Endometrium (tissue), 2 donors: ENCODE measurements around the gene RAD51B.
"Not testable (repeated sequence)": the region's sequence is repeated elsewhere in the genome, so short reads cannot be mapped to it uniquely, and the experiment has no call there.

ENCODE experiments used
- FAIRE-seq: peaks from 2 replicates; lab custom pipeline; 2012; peaks lifted over from hg19 to GRCh38; lab: Jason Lieb, UNC
- donor health status: control.
- donor health status: control.

Gene RAD51B

DNA sequence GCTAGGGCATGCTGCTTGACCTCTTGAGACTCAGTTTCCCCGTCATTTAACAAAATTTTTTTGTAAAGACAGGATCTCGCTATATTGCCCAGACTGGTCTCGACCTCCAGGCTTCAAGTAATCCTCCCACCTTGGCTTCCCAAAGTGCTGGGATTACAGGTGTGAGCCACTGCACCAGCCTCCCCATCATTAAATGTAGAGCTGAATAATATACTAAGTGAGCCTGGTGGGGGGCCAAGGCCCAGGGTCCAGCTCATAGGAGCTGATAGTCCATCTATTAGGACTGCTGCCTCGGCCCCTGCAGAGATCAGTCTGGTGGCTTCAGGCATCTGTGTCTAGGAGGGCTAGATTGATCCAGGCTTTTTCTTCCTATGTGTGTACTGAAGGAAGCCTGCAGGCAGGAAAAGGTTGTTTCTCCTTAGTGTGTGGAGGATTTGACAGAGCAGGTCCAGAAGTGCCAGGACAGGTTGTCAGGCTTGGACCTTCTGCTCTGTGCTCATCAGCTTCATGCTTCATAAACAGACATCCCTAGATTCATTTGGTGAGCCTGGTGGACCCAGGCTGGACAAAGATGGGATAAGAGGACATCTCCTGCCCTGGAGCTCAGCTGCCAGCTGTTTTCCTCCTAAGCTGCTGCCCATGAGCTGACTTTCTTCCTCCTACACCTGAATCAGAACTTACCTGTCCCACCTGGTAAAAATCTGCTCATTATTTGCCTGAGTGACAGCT, 837.9 kb downstream of the RAD51B start:
- no peak for FAIRE-seq

DNA sequence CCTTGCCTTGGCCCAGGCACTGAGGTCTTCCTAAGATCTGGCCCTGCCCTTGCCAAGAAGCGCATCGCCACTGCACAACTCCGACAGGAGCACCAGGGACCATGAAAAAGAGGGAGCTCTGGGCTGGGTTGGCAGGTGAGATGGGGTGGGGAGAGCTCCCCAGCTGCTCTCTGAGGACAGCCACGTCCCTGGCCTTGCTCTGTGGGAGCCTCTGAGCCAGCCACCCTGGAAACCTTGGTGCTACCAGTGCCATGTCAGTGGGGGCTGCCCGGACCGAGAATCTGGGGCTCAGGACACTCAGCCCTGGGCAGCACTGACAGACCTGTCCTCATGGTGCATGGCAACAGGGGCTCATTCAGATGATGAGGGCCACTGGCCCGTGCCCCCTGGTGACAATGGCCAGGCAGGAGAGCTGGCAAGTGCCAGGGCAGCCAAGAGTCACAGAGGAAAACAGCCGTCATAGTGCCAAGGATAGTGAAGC, 838.5 kb downstream of the RAD51B start:
- no peak for FAIRE-seq

DNA sequence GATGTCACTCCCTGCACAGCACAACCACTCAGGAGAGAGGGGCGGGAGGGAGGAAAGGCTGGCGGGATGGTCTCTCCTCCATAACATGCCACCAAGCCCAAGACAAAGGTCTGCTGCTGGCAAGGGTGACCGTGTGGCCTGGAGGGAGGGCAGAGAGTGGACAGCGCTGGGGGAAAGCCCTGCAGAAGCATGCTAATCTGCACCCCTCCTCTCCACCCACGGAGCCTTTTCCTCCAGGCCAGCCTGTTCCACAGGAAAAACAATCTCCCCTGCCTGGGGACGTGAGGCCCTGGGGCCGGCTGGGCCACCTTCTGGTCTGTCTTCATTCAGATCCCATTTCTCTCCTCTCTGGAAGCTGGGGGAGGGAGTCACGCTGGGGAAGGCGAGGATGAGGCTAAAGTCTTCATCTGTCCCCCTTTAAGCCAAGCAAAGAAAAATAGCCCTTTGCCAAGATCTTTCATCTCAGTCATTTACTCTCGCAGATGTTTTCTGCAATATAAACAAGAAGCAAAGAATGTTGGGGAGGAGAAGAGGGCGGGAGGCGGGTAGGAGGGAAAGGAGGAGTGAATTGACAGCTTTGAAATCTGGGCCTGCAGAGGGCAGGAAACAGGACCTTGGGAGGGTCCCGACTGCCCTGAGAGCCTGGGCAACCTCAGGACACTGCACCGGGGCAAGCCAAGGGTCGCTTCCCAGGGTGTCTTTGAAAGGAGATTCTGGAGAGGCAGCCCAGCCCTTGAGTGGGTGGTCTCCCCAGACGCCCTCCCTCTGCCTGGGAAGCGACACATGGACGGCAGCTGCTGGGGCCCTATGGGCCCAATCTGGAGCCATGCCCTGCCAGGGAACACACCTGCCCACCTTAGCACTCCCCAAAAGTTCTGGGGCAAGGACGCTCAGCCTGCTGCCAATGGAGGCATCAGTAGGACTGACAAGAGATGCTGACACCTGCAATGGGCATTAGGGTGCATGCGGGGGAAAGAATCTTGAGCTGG, 839.7 kb downstream of the RAD51B start:
- FAIRE-seq = peak; percentile 91

DNA sequence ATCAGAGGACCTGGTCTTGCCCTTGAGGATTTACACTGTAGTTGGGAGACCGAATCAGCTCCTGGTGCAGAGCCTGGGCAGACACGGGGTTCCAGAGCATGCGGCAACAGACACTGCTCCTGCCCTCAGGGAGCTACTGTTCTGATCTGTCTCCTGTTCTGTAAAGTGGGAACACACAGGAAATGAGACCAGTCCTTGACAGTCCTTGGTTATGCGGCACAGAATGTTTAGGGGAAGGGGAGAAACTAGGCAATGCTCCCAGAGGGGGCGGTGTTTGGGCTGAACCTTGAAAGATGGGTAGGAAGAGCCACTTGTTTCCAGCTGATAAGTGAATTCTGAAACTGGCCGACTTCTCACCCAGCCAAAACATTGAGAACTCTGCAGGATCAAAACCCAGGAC, 840.9 kb downstream of the RAD51B start:
- no peak for FAIRE-seq

DNA sequence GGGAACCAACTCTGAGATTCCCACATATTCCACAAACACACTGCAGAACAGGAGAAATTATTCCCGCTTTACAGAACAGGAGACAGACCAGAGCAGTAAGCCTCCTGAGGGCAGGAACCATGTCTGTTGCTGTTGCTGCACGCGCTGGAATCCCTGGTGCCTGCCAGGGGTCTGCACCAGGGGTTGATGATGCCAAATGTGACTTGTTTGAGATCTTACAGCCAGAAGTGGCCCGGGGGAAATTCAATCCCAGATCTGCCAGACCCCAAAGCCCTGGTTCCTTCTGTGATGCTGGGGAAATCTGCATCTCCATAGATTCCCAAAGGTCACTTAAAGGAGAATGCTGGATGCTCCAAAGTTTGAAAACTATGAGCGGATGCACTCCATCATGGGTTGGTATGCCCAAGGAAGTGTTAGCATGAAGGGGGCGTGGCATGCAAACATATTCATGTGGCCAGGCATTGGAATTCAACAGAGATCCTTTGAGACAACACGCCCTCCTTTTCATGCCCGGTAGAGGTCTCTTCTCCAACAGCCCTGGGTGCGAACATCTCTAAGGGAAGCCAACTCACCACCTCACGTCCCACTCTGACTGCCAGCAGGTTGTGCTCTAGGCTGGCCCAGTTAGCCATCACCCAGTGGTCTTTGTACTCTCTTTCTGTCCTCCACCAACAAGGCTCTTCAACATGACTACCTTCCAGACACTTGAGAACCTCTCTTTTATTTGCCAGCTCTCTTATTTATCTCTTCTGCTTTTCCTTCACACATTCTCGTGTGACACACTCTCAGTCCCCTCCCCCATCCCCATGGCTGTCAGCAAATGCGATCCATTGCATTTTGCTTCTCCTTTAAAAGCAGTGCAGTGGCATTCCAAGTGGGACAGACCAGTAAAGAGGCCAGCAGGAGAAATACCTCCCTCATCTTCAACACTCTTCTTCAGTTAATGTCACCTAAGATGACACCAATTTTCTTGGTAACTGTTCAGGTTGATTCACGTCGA, 841.9 kb downstream of the RAD51B start:
- no peak for FAIRE-seq

DNA sequence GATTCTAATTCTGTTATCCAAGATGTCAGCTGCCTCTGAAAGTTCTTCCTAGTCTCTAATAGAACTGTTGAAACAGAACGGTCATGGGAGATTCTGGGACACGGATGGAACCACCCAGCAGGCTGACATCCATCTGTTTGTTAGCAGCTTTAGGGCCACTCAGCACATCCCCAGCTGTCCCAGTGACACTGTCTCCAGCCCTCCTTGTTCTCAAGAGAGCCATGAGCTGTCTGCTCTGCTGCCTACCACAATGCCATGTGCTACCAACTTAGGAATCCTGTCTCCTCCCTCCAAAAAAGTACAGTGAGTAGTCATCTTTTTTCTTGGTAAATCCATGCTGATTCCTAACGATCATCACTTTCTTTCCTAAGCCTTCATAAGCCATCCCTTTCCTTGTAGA, 842.8 kb downstream of the RAD51B start:
- FAIRE-seq = no peak

DNA sequence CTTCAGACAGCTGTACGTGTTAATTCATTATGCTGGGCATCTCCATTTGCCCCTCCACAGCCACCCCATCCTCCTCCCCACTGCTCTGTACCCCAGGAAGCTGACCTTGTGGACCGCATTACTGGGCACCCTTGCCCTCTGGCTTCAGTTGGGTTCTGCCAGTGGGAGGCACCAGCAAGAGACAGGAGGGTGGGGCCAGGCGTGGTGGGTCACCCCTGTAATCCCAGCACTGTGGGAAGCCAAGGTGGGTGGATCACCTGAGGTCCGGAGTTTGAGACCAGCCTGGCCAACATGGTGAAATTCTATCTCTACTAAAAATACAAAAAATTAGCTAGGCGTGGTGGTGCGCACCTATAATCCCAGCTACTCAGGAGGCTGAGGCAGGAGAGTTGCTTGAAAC, 843.2 kb downstream of the RAD51B start:
- FAIRE-seq = not testable (repeated sequence)

DNA sequence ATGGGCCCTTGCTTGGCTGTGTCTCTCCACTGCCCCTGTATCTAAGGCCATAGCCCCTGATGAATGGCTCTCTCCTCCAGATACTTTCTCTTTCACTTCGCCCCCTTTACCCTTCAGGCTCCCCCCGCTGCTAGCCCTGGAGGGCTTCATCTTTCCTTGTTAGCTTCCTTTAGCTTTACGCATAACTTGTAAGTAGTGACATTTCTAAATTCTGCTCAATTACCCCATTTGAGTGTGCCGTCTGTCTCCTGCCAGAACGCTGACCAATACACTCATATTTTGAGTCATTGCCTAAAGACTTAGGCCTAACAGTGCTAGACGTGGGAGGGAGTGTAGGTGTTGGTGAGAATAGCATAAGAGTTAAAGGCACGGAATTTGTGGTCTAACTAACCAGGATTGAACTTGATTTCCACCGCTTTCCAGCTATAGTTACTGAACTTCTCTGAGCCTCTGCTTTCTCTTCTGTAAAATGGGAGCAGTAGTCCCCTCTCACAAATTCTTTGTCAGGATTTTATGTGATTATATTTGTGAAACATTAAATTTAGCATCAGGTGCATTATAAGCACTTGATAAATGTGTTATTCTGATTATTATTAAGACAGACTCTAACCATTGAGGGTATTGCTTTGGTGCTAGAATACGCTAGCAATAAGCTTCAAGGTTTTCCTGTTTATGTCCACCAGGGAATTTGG, 844.0 kb downstream of the RAD51B start:
- no peak for FAIRE-seq

DNA sequence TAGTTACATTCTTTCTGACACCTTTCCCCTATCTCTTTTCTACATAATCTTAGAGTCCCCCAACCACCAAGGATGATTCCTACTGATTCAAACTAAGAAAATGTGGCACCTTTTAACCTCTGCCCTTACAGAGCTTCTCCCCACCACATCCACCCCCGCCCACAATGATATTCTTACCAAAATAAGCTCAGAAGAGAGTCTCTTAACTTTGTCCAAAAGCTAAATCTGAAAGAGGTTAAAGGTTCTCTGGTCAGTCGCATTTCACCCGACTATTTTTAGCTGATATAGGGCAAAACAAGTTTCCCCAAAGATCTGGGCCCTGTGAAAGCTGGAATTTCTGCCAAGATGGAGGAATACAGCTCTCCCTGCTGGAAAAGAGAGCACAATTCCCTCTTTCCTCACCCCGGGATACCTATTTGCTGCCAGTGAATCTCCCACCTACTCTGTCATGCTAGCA, 844.7 kb downstream of the RAD51B start:
- peak; percentile 31 for FAIRE-seq

DNA sequence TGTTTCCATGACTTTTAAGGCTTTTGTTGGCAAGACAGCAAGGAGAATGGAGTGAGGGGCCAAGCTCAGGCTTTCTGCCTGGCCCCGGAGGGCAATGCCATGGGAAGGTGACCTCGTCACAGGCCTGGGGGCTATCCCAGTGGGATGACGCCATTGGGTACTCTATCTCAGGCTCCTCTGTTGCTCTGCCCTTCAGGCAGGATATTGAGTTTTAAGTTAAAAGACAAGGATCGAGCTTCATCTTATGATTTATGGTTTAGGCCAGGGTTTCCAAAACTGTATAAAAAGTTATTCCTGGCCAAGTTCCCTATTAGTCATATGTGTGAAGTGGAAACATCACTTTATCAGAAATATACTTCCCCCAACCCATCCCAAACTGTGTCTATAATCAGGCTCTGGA, 845.6 kb downstream of the RAD51B start:
- no peak for FAIRE-seq

DNA sequence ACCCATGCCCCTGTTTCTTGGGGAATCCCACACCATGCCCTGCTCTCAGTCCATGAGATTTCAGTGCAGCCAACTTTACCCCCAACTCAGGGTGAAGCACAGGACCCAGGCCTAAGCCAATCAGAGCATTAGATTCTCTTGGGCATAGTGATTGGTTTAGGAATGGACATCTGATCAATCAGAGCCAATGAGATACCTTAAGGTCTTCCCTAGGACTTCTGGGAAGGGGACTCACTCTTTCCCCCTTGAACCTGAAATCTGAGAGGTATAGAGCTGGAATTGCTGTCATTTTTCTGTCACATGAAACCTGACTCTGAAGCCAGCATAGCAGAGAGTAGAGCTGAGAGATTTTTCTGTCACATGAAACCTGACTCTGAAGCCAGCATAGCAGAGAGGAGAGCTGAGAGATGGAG, 846.2 kb downstream of the RAD51B start:
- no peak for FAIRE-seq

DNA sequence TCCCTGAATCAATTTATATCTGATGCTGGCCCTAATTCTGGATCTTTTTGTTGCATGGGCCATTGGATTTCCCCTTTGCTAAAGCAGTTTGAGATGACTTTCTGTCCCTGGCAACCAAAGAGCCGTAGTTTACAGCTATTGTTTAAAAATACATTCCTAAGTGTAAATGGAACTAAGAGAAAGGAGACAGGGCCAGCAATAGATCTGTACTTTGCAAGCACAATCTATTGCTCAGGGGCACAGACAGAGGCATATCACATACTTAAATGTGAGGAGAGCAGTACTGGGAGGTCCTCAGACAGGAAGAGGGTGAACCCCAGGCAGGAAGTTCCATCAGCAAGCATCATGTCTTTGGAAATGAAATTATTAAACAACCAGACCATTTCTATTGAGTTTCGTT, 846.7 kb downstream of the RAD51B start:
- no peak for FAIRE-seq

DNA sequence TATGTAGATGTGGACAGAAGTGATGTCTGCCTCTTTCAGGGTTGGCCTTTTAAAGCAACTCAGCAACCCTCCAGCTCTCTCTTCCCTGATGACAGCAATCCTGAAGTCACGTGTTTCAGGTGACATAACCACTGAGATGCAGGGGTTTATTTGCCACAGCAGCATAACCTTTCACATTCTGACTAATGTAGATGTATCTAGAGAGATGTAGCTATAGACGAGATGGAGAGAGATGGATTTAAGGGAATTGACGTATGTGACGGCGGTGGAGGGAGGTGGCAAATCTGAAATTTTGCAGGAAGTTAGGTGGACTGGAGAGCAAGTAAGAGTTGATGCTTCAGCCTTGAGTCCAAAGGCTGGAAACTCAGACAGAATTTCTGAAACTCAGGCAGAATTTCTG, 847.3 kb downstream of the RAD51B start:
- no peak for FAIRE-seq

DNA sequence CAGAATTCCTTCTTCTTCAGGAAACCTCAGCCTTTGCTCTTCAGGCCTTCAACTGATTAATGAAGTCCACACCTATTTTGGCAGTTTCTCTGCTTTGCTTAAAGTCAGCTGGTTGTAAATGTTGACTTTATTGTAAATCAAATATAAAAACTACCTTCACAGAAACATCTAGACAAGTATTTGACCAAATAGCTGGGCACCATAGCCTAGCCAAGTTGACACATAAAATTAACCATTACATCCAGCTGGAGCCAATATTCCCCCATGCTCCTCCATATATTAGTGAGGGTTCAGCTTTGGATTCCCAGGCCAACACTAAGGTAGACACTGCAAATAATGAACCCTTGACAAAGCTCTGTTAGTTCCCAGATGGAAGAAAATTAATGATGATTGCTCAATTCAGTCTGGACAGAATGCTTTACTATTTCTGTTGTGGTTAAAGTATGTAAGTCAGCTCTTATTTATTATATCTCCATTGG, 847.8 kb downstream of the RAD51B start:
- FAIRE-seq = no peak

DNA sequence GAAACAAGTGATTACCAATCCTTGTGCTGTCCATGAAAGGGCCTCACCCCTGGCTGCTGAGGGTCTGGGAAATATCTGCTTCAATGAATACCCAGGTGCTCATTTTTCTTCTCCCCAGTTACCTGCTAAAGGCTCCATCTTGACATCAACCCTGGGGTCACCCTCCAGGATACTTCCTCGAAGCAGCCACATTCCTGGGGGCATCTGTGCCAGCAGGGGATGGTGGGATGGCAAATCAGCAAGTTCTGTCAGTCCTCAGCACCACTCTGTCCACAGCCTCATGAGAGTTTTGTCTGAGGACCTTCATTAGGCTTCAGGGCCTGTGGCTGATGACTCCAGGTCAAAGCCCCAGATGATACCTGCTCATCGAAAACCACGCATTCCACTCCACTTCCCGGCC, 848.4 kb downstream of the RAD51B start:
- FAIRE-seq = no peak

DNA sequence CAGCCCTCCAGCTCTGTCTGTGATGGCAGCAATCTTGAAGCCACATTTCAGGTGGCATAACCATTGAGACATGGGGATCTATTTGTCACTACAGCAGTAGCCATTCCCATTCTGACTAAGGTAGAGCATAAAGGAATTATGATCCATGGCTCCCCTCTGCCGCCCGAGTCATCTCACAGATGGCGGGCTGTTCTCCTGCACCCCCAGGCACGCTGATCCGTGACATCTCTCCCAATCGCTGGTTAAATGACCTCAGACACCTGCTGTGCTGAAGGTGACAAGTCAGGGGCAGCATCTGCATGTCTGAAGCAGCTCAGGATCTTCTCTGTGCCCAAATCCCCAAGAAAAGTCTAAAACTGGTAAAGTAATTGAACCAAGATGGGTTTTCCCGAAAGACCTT, 849.0 kb downstream of the RAD51B start:
- no peak for FAIRE-seq

DNA sequence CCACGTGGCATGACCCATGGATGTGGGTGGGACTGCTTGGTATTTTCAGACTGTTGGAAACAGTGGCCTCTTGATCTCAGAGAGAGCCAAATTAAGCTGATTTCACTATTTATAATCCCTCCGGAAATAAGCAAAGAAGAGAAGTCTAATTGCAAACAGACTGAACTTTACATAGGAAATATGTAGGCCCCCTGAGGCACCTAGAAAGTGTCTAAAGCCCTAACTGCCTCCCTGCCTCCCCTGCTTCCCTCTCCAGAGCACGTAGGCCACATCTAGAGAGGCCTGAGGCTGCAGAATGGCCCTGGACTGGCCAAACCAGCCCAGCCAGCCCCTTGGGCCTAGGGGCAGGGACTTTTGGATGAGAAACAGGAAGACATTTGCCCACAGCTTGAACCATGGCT, 849.5 kb downstream of the RAD51B start:
- no peak for FAIRE-seq

DNA sequence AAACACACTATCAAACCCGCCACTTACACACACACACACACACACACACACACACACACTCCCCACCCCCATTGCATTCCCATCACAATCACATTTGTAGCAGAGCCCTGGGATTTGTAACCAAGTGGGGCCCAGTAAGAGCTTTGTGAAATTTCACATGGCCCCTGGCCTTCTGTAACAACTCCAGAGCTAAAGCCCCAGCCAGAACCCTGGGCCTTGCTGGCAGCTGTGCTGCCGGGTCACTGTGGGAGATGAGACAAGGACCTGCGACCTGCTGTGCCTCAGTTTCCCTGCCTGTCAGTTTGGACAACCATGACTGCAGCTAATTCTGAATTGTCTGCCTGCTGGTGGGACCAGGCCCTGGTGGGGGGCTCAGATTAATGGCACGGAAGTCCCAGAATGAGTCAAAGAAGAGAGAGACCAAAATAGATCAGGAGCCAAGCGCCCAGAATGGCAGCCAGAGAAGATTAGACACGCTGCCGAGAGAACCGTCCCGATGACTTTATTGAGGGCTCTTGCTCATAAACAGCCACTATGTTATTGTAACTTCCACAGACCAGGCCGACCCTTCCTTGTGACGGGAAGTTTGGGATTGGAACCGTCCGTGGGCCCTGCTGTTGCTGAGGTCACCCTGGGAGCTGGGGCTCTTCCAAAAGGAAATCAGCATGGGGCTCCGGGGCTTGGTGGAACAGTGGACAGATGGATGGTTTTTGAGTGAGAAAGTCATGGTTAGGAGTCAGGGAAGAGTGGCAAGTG, 850.2 kb downstream of the RAD51B start:
- FAIRE-seq = no peak

DNA sequence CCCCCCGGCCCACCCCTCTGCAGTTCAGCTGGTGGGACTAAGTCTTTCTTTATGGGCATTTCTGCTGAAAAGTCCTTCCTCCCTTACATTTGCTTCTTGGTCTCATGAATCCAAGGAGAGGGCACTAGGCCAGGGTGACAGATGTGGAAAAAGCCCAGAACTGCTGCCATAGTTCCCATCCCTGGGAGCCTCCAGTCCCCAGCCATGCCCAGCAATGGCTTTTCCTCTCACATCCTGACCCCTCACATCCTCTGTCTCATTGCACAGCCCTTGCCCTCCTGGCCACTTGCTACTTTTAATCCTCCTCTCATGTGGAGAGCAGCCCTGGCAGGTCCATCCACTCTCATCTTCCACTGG, 850.8 kb downstream of the RAD51B start:
- FAIRE-seq = no peak

DNA sequence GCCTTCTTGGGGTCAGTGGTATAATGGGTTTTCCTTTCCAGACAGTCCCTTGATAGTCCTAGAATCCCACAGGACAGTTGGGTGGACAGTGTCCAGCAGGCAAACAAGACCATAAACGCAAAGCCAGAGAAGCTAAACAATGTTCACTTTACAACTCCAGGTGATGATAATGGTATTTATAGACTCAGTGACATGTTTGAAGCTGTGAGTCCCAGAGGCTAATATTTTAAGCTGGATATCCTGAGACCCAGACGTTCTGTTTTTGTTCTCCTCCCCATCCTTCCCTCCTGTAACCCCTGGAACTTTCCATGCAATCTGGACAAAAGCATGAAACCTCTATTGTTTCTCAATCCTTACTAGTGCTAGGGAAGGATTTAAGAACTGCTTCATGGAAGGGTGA, 852.3 kb downstream of the RAD51B start:
- FAIRE-seq = no peak
